Neural progenitor cell (in vitro differentiated cells): ENCODE results near the gene EFEMP1.
"Not testable (repeated sequence)": the region's sequence is repeated elsewhere in the genome, so short reads cannot be mapped to it uniquely, and the experiment has no call there.

Experiments used
- CTCF ChIP-seq: fragments of 200-600 bp; sonication (generic); IDR thresholded peaks from 2 replicates; pipeline ENCODE4 v1.5.1; 2017; ENCODE audit warnings: antibody characterized with exemption, mild to moderate bottlenecking
- EZH2 ChIP-seq: fragments of 200-600 bp; sonication (generic); IDR thresholded peaks from 2 replicates; pipeline ENCODE4 v1.6.1; 2017; ENCODE audit warnings: antibody characterized with exemption, mild to moderate bottlenecking, moderate library complexity
- EZH2phosphoT487 ChIP-seq: fragments of 200-600 bp; sonication (generic); IDR thresholded peaks from 2 replicates; pipeline ENCODE4 v1.6.1; 2017; ENCODE audit warnings: antibody characterized with exemption

GRCh38 chr2:55831671-55832410 lies 91.7 kb downstream of the EFEMP1 start:
- not testable (repeated sequence) for TF ChIP-seq CTCF, EZH2, EZH2phosphoT487
